PC-9 (cell line): ENCODE measurements around the gene PFDN2. TPM values are rescaled to one million over a fixed set of nuclear protein-coding genes. Genes with fewer than 3 reads are reported as not detected.

Experiments
- BruUV-seq: library from RNA; stranded (reverse); fragments of 400-500 nt; replicated peaks from 2 replicates; lab custom pipeline; 2021; lab: Mats Ljungman, UMichigan
- CTCF ChIA-PET: fragments of 300-600 bp; sonication (Branson Sonifier 250); formaldehyde crosslinking; loops from one replicate; lab custom pipeline; 2022; ENCODE audit warnings: antibody characterized with exemption; lab: Charles Lee
- POLR2A ChIA-PET: fragments of 300-600 bp; sonication (Branson Sonifier 250); formaldehyde crosslinking; loops from one replicate; lab custom pipeline; 2022; ENCODE audit warnings: antibody characterized with exemption; ENCODE audit not compliant: unreplicated experiment; lab: Charles Lee
- DNase-seq, 2 experiments: peaks; one replicate each; pipeline versions ENCODE4 v3.0.0 to v3.0.0-alpha.2; 2015 to 2022; ENCODE audit warnings: mixed read lengths in 1 of 2
- H2AFZ ChIP-seq: fragments of 200-600 bp; sonication (generic); 2 replicates; pipeline ENCODE4 v1.8.1; 2017; ENCODE audit warnings: antibody characterized with exemption
- H3F3A ChIP-seq: fragments of 200-600 bp; sonication (generic); 2 replicates; pipeline ENCODE4 v1.8.1; 2017; ENCODE audit warnings: antibody characterized with exemption, mild to moderate bottlenecking, low read depth; ENCODE audit not compliant: insufficient read depth
- H3K27ac ChIP-seq: fragments of 200-600 bp; sonication (generic); 2 replicates; pipeline ENCODE4 v1.6.1; 2016; ENCODE audit warnings: mixed run types
- H3K27me3 ChIP-seq: fragments of 200-600 bp; sonication (generic); 2 replicates; pipeline ENCODE4 v1.6.1; 2016; ENCODE audit warnings: low read depth, mixed run types; ENCODE audit not compliant: insufficient read depth
- H3K36me3 ChIP-seq: fragments of 200-600 bp; sonication (generic); 2 replicates; pipeline ENCODE4 v1.6.1; 2016; ENCODE audit warnings: low read depth, mixed run types
- H3K4me1 ChIP-seq: fragments of 200-600 bp; sonication (generic); replicated peaks from 2 replicates; pipeline ENCODE4 v1.6.1; 2016; ENCODE audit warnings: mixed run types; ENCODE audit not compliant: insufficient read depth
- H3K4me2 ChIP-seq: fragments of 200-600 bp; sonication (generic); 2 replicates; pipeline ENCODE4 v1.6.1; 2017; ENCODE audit warnings: mixed run types
- H3K4me3 ChIP-seq: fragments of 200-600 bp; sonication (generic); 2 replicates; pipeline ENCODE4 v1.6.1; 2016; ENCODE audit warnings: mixed run types
- H3K79me2 ChIP-seq: fragments of 200-600 bp; sonication (generic); 2 replicates; pipeline ENCODE4 v1.6.1; 2017; ENCODE audit warnings: low read depth, mixed run types
- H3K9me2 ChIP-seq: fragments of 200-600 bp; sonication (generic); 2 replicates; pipeline ENCODE4 v1.8.1; 2017; ENCODE audit warnings: mild to moderate bottlenecking; ENCODE audit not compliant: insufficient read depth
- H3K9me3 ChIP-seq: fragments of 200-600 bp; sonication (generic); 2 replicates; pipeline ENCODE4 v1.8.1; 2016; ENCODE audit warnings: low read depth; ENCODE audit not compliant: insufficient read depth
- H4K20me1 ChIP-seq: fragments of 200-600 bp; sonication (generic); 2 replicates; pipeline ENCODE4 v1.8.1; 2017; ENCODE audit not compliant: insufficient read depth
- CTCF ChIP-seq: fragments of 200-600 bp; sonication (generic); conservative IDR thresholded peaks from 2 replicates; pipeline ENCODE4 v1.6.1; 2017; ENCODE audit warnings: mixed run types, antibody characterized with exemption, mild to moderate bottlenecking, moderate library complexity
- EZH2 ChIP-seq: fragments of 200-600 bp; sonication (generic); IDR thresholded peaks from 2 replicates; pipeline ENCODE4 v1.8.0; 2017; ENCODE audit warnings: antibody characterized with exemption, low read depth
- intact Hi-C: fragments of 100-400 bp; cut with micrococcal nuclease; formaldehyde crosslinking; loops from one replicate; pipeline ENCODE4 v1.10.0; 2022; ENCODE audit not compliant: unreplicated experiment
- total RNA-seq: library from RNA; stranded (reverse); gene quantifications from 2 replicates; pipeline ENCODE4 v1.2.3, GENCODE V29; 2021

The PFDN2 gene
- total RNA-seq, 1 experiment from 2014 or later: 74.4 TPM

- no peak overlapping the region for H2AFZ ChIP-seq
- H3K4me3 ChIP-seq: no peak overlapping the region
- no peak for TF ChIP-seq CTCF
- no peak for TF ChIP-seq EZH2
- DNase-seq: no peak
- H3K79me2 ChIP-seq: no peaks in the 10 kb centered on the region
- H3K27ac ChIP-seq: no peak overlapping the region
- H4K20me1 ChIP-seq: no peaks in the 10 kb centered on the region
- H3K36me3 ChIP-seq: no peaks in the 10 kb centered on the region
- no TSS peak for BruUV-seq
- no peaks in the 10 kb centered on the region for H3K9me2 ChIP-seq
- ChIA-PET CTCF (no interaction called here), POLR2A (no interaction called here)
- H3K9me3 ChIP-seq: no peaks in the 10 kb centered on the region
- H3F3A ChIP-seq: no peaks in the 10 kb centered on the region
- no peaks in the 10 kb centered on the region for H3K4me1 ChIP-seq
- H3K27me3 ChIP-seq: no peaks in the 10 kb centered on the region
- intact Hi-C loops: no loop called here
- H3K4me2 ChIP-seq: no peak overlapping the region
These were observed 58.5 kb downstream of the PFDN2 start for GRCh38 chr1:161059293-161059692.

GRCh38 chr1:161054805-161055204 lies 63.0 kb downstream of the PFDN2 start:
- no peaks in the 10 kb centered on the region for H4K20me1 ChIP-seq
- intact Hi-C loops: no loop called here
- ChIA-PET CTCF (no interaction called here), POLR2A (interaction anchor here (0.9 kb wide), 1 partner anchor 65 kb away, joined by 3 read pairs; no protein-coding TSS in a partner anchor)
- TF ChIP-seq CTCF (peak; percentile 35; the same call in 1 of the 2 replicates), EZH2 (no peak)
- no peaks in the 10 kb centered on the region for H3K27me3 ChIP-seq
- no TSS peak for BruUV-seq
- no peaks in the 10 kb centered on the region for H3F3A ChIP-seq
- H3K9me3 ChIP-seq: no peaks in the 10 kb centered on the region
- H3K36me3 ChIP-seq: no peaks in the 10 kb centered on the region
- no peak overlapping the region for H3K4me2 ChIP-seq
- no peak overlapping the region for H3K27ac ChIP-seq
- no peaks in the 10 kb centered on the region for H3K79me2 ChIP-seq
- H2AFZ ChIP-seq: no peak overlapping the region
- no peaks in the 10 kb centered on the region for H3K9me2 ChIP-seq
- DNase-seq: no peak
- no peaks in the 10 kb centered on the region for H3K4me1 ChIP-seq
- H3K4me3 ChIP-seq: no peak overlapping the region

- peaks cover 3% of the 10 kb centered on the region; the same call in 1 of the 2 replicates for H3K9me3 ChIP-seq
- no peaks in the 10 kb centered on the region for H3K27me3 ChIP-seq
- H3K9me2 ChIP-seq: no peaks in the 10 kb centered on the region
- H3K4me1 ChIP-seq: no peaks in the 10 kb centered on the region
- no peak overlapping the region for H3K4me3 ChIP-seq
- no TSS peak for BruUV-seq
- ChIA-PET CTCF (no interaction called here), POLR2A (interaction anchor here (0.6 to 0.9 kb wide), 2 partner anchors 65 to 295 kb away, joined by 3 to 4 read pairs; no protein-coding TSS in a partner anchor)
- TF ChIP-seq CTCF: no peak
- no peak for TF ChIP-seq EZH2
- intact Hi-C loops: no loop called here
- no peak overlapping the region for H3K4me2 ChIP-seq
- no peak overlapping the region for H3K27ac ChIP-seq
- no peak for DNase-seq
- H3K79me2 ChIP-seq: no peaks in the 10 kb centered on the region
- no peaks in the 10 kb centered on the region for H3F3A ChIP-seq
- H3K36me3 ChIP-seq: no peaks in the 10 kb centered on the region
- no peak overlapping the region for H2AFZ ChIP-seq
- no peaks in the 10 kb centered on the region for H4K20me1 ChIP-seq
These were observed 63.6 kb downstream of the PFDN2 start for GRCh38 chr1:161054232-161054631.
